K562 (cell line): ENCODE measurements around the gene GALR1. TPM values are rescaled to one million over a fixed set of nuclear protein-coding genes. Genes with fewer than 3 reads are reported as not detected.

ENCODE experiments used
- RFX1 ChIP-seq: fragments of 450-650 bp; IDR thresholded peaks from 2 replicates; pipeline ENCODE4 v1.6.1; 2016; ENCODE audit warnings: mild to moderate bottlenecking, moderate library complexity
- SMAD1 ChIP-seq: fragments of 150-350 bp; IDR thresholded peaks from 2 replicates; pipeline ENCODE4 v1.6.1; 2014; ENCODE audit warnings: low read length, low read depth; ENCODE audit not compliant: partially characterized antibody
- polyA plus RNA-seq, 8 experiments: library from polyadenylated mRNA; depleted of rRNA in 4 of 8; stranded (reverse) in 5 of 8; unstranded in 3 of 8; fragments of >200 nt; fragmentation: Nextera tagmentation in 2 of 8; fragmentation: Illumina TruSeq in 1 of 8; extraction: Ambion mirVana in 2 of 8; extraction: Trizol in 1 of 8; gene quantifications; 2 replicates each; pipeline versions ENCODE4 v1.2.1 to v1.2.3, GENCODE V29; 2011 to 2014; ENCODE audit warnings: inconsistent platforms in 1 of 8, missing spikeins in 1 of 8
- total RNA-seq, 7 experiments: library from RNA; depleted of rRNA in 6 of 7; stranded (reverse); fragments of >200 nt in 6 of 7; fragmentation: Illumina TruSeq in 2 of 7; extraction: Trizol in 2 of 7; gene quantifications; 2 replicates each; pipeline versions ENCODE4 v1.2.1 to v1.2.3, GENCODE V29; 2011 to 2021; ENCODE audit warnings: low replicate concordance in 1 of 7
- TF ChIP-seq, protein P1 (sequence below), 2 experiments: fragments of 450-650 bp; IDR thresholded peaks; 2 replicates each; pipeline ENCODE4 v1.6.1; 2016; ENCODE audit warnings: mild to moderate bottlenecking in 2 of 2, borderline replicate concordance in 1 of 2, low read depth in 1 of 2, moderate library complexity in 1 of 2

GALR1 gene
- total and polyA plus RNA-seq, 9 of the 15 experiments (the other 6 are each of a cell fraction or from before 2014, with no cell fraction given): not detected

DNA sequence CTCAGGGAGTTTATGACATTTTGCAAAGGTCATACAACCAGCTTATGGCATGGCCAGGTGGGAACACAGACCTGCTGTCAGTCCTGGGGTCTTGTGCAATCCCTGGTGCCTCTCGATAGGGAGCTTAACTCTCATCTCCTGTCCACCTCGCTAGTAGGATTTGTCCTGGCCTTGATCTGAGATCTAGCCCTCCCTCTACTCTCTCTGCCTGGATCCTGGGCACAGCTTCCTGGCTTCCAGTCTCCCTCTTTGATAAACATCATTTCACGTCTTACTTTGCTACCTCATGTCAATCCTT lies 13.8 kb downstream of the GALR1 start (continued):
- TF ChIP-seq, protein P1, sequence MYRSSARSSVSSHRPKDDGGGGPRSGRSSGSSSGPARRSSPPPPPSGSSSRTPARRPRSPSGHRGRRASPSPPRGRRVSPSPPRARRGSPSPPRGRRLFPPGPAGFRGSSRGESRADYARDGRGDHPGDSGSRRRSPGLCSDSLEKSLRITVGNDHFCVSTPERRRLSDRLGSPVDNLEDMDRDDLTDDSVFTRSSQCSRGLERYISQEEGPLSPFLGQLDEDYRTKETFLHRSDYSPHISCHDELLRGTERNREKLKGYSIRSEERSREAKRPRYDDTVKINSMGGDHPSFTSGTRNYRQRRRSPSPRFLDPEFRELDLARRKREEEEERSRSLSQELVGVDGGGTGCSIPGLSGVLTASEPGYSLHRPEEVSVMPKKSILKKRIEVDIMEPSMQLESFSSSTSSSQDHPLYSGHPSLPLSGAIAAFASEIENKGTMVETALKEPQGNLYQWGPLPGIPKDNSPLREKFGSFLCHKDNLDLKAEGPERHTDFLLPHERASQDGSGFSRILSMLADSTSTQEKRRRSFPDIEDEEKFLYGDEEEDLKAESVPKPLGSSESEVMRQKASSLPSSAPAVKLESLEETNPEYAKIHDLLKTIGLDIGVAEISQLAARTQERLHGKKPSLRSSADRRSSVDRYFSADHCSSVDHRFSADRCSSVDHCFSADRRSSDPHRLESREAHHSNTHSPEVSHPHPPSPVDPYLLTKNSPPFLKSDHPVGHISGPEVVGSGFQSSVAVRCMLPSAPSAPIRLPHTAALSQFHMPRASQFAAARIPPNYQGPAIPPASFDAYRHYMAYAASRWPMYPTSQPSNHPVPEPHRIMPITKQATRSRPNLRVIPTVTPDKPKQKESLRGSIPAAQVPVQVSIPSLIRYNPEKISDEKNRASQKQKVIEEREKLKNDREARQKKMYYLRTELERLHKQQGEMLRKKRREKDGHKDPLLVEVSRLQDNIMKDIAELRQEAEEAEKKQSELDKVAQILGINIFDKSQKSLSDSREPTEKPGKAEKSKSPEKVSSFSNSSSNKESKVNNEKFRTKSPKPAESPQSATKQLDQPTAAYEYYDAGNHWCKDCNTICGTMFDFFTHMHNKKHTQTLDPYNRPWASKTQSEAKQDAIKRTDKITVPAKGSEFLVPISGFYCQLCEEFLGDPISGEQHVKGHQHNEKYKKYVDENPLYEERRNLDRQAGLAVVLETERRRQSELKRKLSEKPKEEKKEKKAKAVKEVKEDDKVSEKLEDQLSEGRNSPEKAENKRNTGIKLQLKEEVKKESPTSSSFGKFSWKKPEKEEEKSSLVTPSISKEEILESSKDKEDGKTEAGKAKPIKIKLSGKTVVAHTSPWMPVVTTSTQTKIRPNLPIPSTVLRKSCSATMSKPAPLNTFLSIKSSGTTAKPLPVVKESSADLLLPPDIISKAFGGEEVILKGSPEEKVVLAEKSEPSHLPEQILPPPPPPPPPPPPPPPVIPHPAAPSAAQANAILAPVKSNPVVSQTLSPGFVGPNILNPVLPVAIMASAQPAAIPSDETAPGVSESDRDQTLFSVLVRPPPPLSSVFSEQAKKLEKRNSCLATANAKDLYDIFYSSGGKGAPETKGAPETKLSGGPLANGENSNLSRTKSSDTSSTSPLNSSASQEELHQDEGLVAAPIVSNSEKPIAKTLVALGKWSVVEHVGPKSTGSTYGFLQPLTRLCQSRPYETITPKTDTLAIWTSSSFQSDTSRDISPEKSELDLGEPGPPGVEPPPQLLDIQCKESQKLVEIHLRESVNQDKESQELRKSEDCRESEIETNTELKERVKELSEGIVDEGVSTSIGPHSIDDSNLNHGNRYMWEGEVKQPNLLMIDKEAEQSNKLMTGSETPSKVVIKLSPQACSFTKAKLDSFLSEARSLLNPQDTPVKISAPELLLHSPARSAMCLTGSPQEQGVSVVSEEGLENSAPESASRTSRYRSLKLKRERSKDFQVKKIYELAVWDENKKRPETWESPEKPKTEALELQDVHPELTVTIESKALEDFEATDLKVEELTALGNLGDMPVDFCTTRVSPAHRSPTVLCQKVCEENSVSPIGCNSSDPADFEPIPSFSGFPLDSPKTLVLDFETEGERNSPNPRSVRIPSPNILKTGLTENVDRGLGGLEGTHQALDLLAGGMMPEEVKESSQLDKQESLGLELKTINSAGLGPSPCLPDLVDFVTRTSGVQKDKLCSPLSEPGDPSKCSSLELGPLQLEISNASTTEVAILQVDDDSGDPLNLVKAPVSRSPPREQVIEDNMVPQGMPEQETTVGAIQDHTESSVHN (IDR thresholded peaks at IDR 0.05; ENCODE audit: borderline replicate concordance in 1 of 2, low read depth in 1 of 2): no peak
- no peak for TF ChIP-seq RFX1
- no peak for TF ChIP-seq SMAD1
